GM19240 (cell line): ENCODE results near the gene ADPRHL1.
"Not testable (repeated sequence)": the region's sequence is repeated elsewhere in the genome, so short reads cannot be mapped to it uniquely, and the experiment has no call there.

Source experiments
- DNase-seq: peaks from one replicate; pipeline ENCODE4 v3.0.0; 2011; ENCODE audit warnings: low spot score; ENCODE audit not compliant: insufficient read length

Gene ADPRHL1

GRCh38 chr13:113456116-113456702 is 2.9 kb upstream of the ADPRHL1 start:
- no peak for DNase-seq

- no peak for DNase-seq
Measured at GRCh38 chr13:113455384-113455783, 2.1 kb upstream of the ADPRHL1 start.

- DNase-seq: no peak
Measured at GRCh38 chr13:113454936-113455335, 1.6 kb upstream of the ADPRHL1 start.

GRCh38 chr13:113452466-113452865 is 822 bp downstream of the ADPRHL1 start:
- DNase-seq: no peak

DNA sequence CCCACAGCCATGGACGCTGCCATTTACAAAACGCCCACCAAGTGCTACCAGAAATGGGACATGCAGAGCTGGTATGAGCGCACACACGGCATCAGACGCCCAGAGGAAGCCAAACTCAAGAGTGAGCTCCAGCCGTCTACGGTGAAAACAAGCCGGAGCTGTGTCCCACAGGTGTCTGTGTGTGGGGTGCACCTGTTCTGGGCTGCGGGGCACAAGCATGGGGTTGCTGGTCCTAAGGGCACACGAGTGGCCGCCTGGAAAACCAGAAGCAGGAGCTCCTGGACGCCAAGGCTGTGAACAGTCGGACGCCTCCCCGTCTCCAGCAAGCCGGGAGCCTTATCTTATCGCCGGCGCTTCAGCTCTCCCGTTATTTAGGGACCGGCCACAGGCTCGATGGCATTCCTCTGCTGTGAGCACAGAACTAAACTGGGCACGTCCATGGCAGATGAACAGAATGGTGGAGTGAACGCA is 1.3 kb downstream of the ADPRHL1 start:
- DNase-seq: no peak

GRCh38 chr13:113450861-113451620 is 2.2 kb downstream of the ADPRHL1 start:
- DNase-seq: not testable (repeated sequence)

GRCh38 chr13:113450348-113450744 is 2.9 kb downstream of the ADPRHL1 start:
- DNase-seq: not testable (repeated sequence)

GRCh38 chr13:113449693-113450347 is 3.5 kb downstream of the ADPRHL1 start:
- no peak for DNase-seq

DNA sequence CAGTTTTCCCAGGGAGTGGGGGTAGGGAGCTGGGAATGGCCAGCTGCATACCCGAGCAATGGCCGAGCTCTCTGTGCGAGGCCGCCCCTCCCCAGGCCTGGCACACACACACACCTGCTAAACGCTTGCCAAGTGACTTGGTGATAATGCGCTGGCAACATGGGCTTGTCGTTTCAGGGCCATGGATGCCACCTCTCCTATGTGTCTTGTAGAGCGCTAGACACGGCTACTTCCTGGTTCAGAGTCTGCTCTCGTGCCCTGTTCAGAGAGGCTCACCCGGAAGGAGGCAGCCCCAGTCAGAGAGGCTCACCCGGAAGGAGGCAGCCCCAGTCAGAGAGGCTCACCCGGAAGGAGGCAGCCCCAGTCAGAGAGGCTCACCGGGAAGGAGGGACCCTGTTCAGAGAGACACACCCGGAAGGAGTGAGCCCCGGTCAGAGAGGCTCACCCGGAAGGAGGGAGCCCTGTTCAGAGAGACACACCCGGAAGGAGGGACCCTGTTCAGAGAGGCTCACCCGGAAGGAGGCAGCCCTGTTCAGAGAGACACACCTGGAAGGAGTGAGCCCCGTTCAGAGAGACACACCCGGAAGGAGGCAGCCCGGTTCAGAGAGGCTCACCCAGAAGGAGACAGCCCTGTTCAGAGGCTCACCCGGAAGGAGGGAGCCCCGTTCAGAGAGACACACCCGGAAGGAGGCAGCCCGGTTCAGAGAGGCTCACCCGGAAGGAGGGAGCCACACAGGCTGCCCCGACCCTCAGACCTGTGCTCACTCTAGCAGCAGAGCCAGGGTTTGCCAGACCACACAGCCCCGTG is 4.2 kb downstream of the ADPRHL1 start:
- no peak for DNase-seq

DNA sequence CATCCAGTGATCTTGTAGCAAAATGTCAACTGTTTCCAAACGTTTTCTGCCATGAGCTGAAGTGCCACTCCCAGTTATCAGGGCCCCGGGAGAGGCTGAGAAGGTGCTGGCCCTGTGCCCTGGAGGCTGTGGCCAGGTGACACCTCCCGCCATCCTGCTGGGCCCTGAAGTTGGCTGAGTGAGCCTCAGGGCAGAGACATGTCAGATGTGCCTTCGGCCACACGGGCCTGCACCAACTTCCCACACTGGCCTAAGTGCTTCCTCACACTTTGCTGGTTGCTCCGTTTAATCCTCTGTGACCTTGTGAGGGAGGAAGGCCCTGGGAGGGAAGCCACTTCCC is 4.8 kb downstream of the ADPRHL1 start:
- no peak for DNase-seq

DNA sequence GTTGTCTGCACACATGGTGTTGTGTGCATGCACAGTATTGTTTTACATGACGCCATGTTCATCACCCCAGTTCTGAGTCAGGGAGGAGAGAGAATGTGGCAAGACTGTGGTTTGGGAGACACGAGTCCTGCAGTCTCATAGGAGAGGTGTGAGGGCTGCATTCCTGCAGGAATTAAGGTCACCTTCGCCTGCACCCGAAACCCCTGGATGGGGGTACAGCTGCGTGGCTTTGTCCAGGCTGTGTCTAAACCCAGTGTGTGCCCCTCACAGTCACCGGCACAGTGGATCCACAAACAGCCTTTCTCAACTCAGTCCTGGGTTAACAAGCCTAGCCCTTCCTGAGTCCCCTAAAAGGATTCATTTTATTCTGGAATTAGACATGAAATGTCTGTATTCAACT is 5.7 kb downstream of the ADPRHL1 start:
- DNase-seq: no peak

- no peak for DNase-seq
Measured at GRCh38 chr13:113446488-113446854, 6.8 kb downstream of the ADPRHL1 start.

- no peak for DNase-seq
Measured at GRCh38 chr13:113445791-113446487, 7.3 kb downstream of the ADPRHL1 start.

- no peak for DNase-seq
Measured at GRCh38 chr13:113443991-113444390, 9.3 kb downstream of the ADPRHL1 start.

- no peak for DNase-seq
Measured at GRCh38 chr13:113442985-113443362, 10.3 kb downstream of the ADPRHL1 start.

GRCh38 chr13:113442354-113442984 is 10.8 kb downstream of the ADPRHL1 start:
- DNase-seq: no peak

- no peak for DNase-seq
Measured at GRCh38 chr13:113441661-113442060, 11.6 kb downstream of the ADPRHL1 start.

- no peak for DNase-seq
Measured at GRCh38 chr13:113437408-113438010, 15.8 kb downstream of the ADPRHL1 start.

DNA sequence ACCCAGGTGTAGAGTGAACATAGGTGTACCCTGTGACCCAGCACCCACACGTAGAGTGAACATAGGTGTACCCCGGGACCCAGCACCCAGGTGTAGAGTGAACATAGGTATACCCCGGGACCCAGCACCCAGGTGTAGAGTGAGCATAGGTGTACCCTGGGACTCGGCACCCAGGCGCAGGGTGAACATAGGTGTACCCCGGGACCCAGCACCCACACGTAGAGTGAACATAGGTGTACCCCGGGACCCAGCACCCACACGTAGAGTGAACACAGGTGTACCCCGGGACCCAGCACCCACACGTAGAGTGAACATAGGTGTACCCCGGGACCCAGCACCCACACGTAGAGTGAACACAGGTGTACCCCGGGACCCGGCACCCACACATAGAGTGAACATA is 16.4 kb downstream of the ADPRHL1 start:
- DNase-seq: not testable (repeated sequence)

DNA sequence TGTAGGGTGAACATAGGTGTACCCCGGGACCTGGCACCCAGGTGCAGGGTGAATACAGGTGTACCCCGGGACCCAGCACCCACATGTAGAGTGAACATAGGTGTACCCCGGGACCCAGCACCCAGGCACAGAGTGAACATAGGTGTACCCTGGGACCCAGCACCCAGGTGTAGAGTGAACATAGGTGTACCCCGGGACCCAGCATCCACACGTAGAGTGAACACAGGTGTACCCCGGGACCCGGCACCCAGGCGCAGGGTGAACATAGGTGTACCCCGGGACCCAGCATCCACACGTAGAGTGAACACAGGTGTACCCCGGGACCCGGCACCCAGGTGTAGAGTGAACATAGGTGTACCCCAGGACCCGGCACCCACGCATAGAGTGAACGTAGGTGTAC is 17.4 kb downstream of the ADPRHL1 start:
- not testable (repeated sequence) for DNase-seq
